SKM-1 treated with dmso at 0.1 percent for 144 hours (cell line): ENCODE results near the gene TMPRSS3.
A peak's percentile ranks its signal among the peaks of the same experiment; 100 is the strongest.

Experiments
- DNase-seq: peaks from one replicate; lab custom pipeline; 2025; ENCODE audit not compliant: unreplicated experiment; lab: John Stamatoyannopoulos, UW

TMPRSS3 gene

GRCh38 chr21:42374457-42374856 lies 21.4 kb downstream of the TMPRSS3 start:
- no peak for DNase-seq

GRCh38 chr21:42373908-42374455 lies 21.9 kb downstream of the TMPRSS3 start:
- no peak for DNase-seq

DNA sequence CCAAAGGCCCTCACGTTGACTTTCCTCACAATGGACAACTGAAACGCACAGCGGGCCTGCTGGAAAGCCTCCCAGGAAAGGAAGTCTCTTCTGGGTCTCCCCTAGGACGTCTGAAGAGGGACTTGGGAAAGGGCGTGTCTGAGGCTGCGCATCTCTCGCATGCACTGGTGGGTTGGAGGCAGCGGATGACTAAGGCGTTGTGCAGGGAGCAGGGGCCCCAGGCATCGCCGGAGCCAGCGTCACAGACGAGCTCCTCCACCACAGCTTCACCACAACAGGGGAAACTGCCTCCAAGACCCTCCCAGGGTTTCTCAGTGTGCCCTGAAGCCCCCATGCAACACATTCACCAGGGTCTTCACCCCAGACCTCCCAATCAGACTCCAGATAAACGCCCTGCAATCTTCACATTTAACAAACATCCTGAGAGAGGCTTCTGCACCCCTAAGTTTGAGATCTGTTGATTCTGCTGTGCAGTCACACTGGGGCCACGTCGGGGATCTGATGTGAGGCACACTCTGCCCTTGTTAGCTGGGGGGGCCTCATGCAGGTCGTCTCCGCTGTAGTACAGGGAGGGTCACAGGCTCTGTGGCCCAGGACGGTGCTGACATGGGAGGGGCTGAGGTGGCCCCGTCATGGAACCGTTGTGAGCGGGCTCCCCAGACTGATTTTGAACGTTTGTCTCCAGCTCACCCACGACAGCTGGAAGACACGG lies 22.5 kb downstream of the TMPRSS3 start:
- no peak for DNase-seq

GRCh38 chr21:42370894-42371654 lies 24.8 kb downstream of the TMPRSS3 start:
- no peak for DNase-seq

- no peak for DNase-seq
Measured at GRCh38 chr21:42369821-42370220, 26.0 kb downstream of the TMPRSS3 start.

DNA sequence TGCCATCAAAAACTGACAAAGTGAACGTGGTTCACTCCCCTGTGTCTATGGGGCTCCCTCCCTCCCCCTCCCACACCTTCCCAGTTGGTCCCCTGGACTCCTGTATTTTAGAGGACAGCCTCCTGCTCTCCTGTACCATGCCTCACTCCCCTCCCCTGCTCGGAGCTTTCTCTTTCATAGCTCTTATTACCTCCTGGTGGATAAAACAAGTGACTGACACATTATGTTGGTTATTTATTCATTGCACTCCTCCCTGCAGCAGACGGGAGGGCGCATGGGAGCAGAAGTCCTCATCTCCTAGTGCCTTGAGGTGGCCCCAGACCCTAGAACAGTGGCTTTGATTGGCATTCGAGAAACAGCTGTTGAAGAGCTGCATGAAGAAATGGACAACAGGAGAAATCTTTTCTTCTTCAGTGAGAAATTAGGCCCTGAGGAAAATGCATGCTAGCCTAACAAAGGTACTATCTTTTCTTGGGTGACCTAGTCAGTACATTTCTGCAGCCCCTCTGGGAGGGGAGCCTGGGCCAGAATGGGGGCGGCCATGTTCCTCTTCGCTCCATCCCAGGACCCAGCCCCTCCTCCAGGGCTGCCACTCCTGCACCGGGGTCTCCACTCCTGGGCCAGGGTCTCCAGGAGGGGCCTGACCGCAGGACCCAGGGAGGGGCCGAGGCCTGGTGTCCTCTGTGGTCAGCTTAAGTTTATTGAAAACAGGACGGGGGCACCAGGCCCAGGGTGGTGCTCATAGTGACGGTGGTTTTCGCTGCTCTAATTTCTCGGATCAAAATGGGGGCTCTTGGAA lies 28.3 kb downstream of the TMPRSS3 start:
- DNase-seq = no peak

DNA sequence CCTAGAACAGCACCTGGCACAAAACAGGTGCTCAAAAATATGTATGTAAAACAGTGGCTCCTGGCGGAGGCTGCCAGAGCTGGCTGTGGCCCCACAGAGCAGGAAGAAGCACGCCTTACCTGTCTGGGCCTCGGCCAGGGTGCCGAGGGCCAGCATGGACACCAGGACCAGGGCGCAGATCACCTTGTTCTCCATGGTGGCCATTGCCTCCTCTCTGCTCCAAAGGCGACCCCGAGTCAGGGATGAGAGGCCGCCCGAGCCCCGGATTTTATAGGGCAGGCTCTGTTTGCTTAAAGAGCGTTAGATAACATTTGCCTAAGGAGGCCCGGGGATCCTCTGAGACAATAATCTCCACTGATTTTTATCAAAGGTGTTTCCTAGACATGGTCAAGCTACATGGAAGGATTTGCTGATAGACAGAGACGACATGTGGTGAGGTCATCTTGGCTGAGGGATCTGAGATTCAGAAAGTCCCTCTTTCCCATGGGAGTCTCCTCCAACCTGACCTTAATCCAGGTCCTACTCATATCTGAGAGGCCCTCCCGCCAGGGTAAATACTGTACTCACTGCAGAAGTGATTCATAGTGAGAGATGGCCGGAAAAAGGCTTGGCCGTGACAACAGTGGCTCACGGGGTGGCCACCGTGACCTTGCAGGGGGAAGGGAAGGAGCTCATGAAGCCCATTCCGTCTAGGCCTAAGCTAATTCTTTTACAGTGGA lies 29.4 kb downstream of the TMPRSS3 start, which contains the start of gene TFF1:
Gene TFF1 (minus strand): TSS at position 244 of the 719 bp plus-strand sequence. CDS start 40 bp downstream, at position 204.
- no peak for DNase-seq

GRCh38 chr21:42365770-42366169 lies 30.1 kb downstream of the TMPRSS3 start:
- DNase-seq = no peak

DNA sequence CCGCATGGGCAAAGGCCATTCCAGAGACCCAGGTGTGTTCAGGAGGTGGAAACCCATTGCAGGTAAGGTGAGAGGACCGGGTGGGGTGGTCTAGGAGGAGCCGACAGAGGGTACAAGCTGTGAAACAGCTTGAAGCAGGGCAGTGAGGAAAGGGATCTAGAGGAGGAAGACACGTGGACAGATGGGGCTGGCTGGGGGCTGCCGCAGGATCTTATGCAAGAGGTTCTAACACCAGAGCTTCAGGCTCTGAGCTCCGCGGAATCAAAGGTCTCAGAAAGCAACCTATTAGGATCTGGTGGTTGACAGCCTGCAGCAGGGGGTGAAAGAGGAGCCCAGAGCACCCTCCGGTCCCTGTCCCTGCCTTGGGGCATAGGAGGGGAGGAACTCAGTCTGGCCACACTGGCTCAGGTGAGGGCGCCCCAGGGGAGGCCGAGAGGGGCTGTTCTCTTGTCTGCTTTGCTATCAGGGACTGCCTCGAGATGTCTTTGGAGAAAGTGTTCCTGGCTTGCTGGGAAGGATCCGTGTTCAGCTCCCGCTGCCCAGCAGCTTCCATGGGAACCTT lies 31.5 kb downstream of the TMPRSS3 start:
- DNase-seq = peak; percentile 56

DNA sequence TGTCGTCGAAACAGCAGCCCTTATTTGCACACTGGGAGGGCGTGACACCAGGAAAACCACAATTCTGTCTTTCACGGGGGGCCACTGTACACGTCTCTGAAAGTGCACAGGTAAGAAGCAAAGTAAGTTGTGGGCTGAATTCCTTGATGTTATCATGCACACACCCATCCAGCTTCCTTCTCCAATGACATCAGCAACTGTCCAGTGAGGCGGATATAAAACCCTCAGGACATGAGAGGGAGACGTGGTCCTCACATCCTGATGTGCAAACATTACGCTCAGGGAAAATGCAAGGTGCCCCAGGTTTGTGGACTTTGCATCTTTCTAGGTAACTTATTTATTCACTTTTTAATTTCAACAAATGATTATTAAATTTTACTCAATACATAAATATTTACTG lies 32.5 kb downstream of the TMPRSS3 start:
- DNase-seq = no peak

DNA sequence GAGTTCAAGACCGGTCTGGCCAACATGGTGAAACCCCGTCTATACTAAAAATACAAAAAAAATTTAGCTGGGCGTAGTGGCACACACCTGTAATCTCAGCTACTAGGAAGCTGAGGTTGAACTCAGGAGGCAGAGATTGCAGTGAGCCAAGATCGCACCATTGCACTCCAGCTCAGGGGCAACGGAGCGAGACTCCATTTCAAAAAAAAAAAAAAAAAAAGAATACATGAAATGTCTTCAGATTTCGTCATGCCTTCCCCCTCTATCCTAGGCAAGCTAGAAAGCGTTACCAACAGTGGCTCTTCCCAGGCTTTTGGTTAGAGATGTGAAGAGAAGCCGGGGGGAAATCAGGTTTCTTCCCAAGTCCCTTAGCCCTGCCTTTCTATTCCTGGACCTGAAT lies 33.2 kb downstream of the TMPRSS3 start:
- DNase-seq = no peak

- DNase-seq = no peak
Measured at GRCh38 chr21:42362198-42362597, 33.7 kb downstream of the TMPRSS3 start.

DNA sequence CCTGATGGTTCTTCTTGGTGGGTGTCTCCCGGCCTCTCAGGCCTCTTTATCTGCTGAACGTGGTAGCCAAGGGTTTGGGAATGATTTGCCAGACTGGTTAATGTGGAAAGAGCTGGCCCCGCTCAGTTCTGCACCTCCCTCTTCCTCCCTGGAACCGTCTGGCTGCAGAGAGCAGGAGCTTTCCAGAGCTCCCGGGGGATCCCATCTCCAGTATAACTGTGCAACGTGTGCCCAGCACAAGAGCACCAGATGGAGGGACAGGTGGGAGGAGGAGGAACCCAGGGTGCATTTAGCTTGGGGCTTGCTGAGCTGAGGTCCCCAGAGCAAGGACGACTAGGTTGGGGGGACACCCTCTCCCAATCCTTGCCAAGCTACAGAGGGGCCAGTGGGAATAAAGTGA lies 34.6 kb downstream of the TMPRSS3 start:
- no peak for DNase-seq

GRCh38 chr21:42360317-42360716 lies 35.5 kb downstream of the TMPRSS3 start:
- no peak for DNase-seq

- DNase-seq = no peak
Measured at GRCh38 chr21:42358937-42359336, 36.9 kb downstream of the TMPRSS3 start.

- DNase-seq = no peak
Measured at GRCh38 chr21:42358261-42358660, 37.6 kb downstream of the TMPRSS3 start.

DNA sequence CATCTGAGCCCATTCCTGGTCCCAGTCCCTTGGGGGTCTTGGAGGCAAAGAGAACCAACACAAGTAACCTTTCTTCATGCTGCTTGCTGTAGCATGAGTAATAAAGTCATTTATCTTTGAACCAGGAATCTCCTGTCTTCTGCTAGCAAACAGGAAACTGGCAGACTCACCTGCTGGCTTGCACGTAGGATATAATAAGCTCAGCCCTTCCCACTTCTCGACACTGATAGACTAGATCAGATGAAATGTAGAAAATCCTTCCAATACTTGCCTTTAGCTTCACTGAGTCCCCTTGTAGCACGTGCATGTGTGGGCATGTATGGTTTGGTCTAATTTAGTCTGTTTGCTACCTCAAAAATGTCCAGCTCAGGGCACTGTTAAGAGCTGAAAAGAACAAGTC lies 38.5 kb downstream of the TMPRSS3 start:
- DNase-seq = no peak

DNA sequence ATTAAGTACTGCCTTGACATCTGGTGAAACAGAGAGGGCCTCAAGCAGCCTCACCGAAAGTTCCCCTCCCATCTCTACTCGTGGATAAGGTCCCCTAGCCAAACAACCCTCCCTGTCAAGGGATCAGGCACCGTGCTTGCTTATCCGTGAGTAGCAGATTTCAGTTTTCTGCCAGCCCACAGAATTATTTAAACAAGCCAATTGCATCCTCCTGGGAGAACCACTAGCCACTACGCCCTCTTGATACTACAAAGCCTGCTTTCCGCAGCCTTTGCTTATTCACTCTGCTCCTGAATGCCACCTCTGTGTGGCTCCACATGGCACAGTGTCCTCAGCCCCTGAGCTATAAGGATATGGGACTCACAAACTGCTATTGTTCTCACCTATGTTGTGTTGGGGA lies 39.2 kb downstream of the TMPRSS3 start:
- DNase-seq = no peak

GRCh38 chr21:42356046-42356445 lies 39.8 kb downstream of the TMPRSS3 start:
- no peak for DNase-seq

- no peak for DNase-seq
Measured at GRCh38 chr21:42353623-42354022, 42.2 kb downstream of the TMPRSS3 start.
